RWPE2 (cell line): Measurements from ENCODE around the gene NAALADL2.

Experiments
- ATAC-seq: fragments of 200-7000 bp; cut with Tn5 transposase; 3 replicates; pipeline ENCODE4 v1.9.1; 2021; ENCODE audit warnings: low read depth
- DNase-seq: peaks from one replicate; pipeline ENCODE4 v3.0.0-alpha.2; 2020; ENCODE audit warnings: low spot score
- H3K27ac ChIP-seq: fragments of 450-650 bp; 2 replicates; pipeline ENCODE4 v1.5.1; 2017; ENCODE audit warnings: mild to moderate bottlenecking; ENCODE audit not compliant: poor library complexity, severe bottlenecking
- H3K27me3 ChIP-seq: fragments of 250-450 bp; sonication (Bioruptor Pico); 2 replicates; pipeline ENCODE4 v1.5.1; 2021; ENCODE audit warnings: mild to moderate bottlenecking, moderate library complexity; ENCODE audit not compliant: insufficient read depth, poor library complexity, severe bottlenecking
- H3K36me3 ChIP-seq: fragments of 250-450 bp; sonication (Bioruptor Pico); 2 replicates; pipeline ENCODE4 v1.5.1; 2020; ENCODE audit warnings: low read depth, mild to moderate bottlenecking, moderate library complexity
- H3K4me1 ChIP-seq: fragments of 250-450 bp; sonication (Bioruptor Pico); 2 replicates; pipeline ENCODE4 v1.5.1; 2021; ENCODE audit warnings: mild to moderate bottlenecking, moderate library complexity; ENCODE audit not compliant: insufficient read depth, poor library complexity, severe bottlenecking
- H3K4me3 ChIP-seq: fragments of 250-450 bp; sonication (Bioruptor Pico); 2 replicates; pipeline ENCODE4 v1.5.1; 2021; ENCODE audit warnings: mild to moderate bottlenecking, moderate library complexity; ENCODE audit not compliant: severe bottlenecking
- H3K9me3 ChIP-seq: fragments of 250-450 bp; sonication (Bioruptor Pico); 2 replicates; pipeline ENCODE4 v1.5.1; 2021; ENCODE audit warnings: mild to moderate bottlenecking, moderate library complexity; ENCODE audit not compliant: severe bottlenecking
- CTCF ChIP-seq: fragments of 450-650 bp; IDR thresholded peaks from one replicate; pipeline ENCODE4 v1.5.1; 2017; ENCODE audit warnings: mild to moderate bottlenecking, moderate library complexity; ENCODE audit not compliant: poor library complexity, severe bottlenecking

The NAALADL2 gene

GRCh38 chr3:175336406-175337133, 477.4 kb downstream of the NAALADL2 start:
- Histone ChIP-seq H3K9me3 (no peaks in the 10 kb centered on the region), H3K4me3 (no peak overlapping the region), H3K27ac (no peak overlapping the region), H3K36me3 (no peaks in the 10 kb centered on the region), H3K4me1 (no peaks in the 10 kb centered on the region), H3K27me3 (no peaks in the 10 kb centered on the region)
- ATAC-seq (no peak), DNase-seq (no peak)
- TF ChIP-seq CTCF, result no peak

GRCh38 chr3:175337631-175338030, 478.5 kb downstream of the NAALADL2 start:
- DNase-seq (no peak), ATAC-seq (no peak)
- Histone ChIP-seq H3K27ac (no peak overlapping the region), H3K4me3 (no peak overlapping the region), H3K4me1 (no peaks in the 10 kb centered on the region), H3K9me3 (no peaks in the 10 kb centered on the region), H3K36me3 (no peaks in the 10 kb centered on the region), H3K27me3 (no peaks in the 10 kb centered on the region)
- TF ChIP-seq CTCF, result no peak

- Histone ChIP-seq H3K27me3 (no peaks in the 10 kb centered on the region), H3K4me3 (no peak overlapping the region), H3K27ac (no peak overlapping the region), H3K4me1 (no peaks in the 10 kb centered on the region), H3K9me3 (no peaks in the 10 kb centered on the region), H3K36me3 (no peaks in the 10 kb centered on the region)
- TF ChIP-seq CTCF, result no peak
- peak; percentile 86 for ATAC-seq
- DNase-seq, result no peak
Measured at GRCh38 chr3:175338775-175339535, 479.8 kb downstream of the NAALADL2 start.

- DNase-seq (no peak), ATAC-seq (no peak)
- Histone ChIP-seq H3K27ac (no peak overlapping the region), H3K4me1 (no peaks in the 10 kb centered on the region), H3K27me3 (no peaks in the 10 kb centered on the region), H3K36me3 (no peaks in the 10 kb centered on the region), H3K4me3 (no peak overlapping the region), H3K9me3 (peaks cover 3% of the 10 kb centered on the region)
- TF ChIP-seq CTCF, result no peak
Measured at GRCh38 chr3:175340338-175341015, 481.3 kb downstream of the NAALADL2 start.
